Activated CD4-positive, alpha-beta T cell treated with anti-CD3 and anti-CD28 coated beads, Interleukin-2, Interleukin-6, amounts not matched to agents 100 ng/mL and 50 ng/mL, durations not matched to agents 16 hours and 8 hours (primary cell): ENCODE measurements around the gene CPT1B.
A peak's percentile ranks its signal among the peaks of the same experiment; 100 is the strongest.
"Not testable (repeated sequence)": the region's sequence is repeated elsewhere in the genome, so short reads cannot be mapped to it uniquely, and the experiment has no call there.

Experiments
- DNase-seq: peaks from one replicate; pipeline ENCODE4 v3.0.0-alpha.2; 2020

CPT1B gene

GRCh38 chr22:50526108-50526833, 52.0 kb downstream of the CPT1B start:
- DNase-seq, result peak; percentile 92

GRCh38 chr22:50525858-50526107, 52.4 kb downstream of the CPT1B start:
- DNase-seq, result no peak

- peak; percentile 99 for DNase-seq
Observed at GRCh38 chr22:50525104-50525857, 52.9 kb downstream of the CPT1B start, which contains the start of gene SCO2. TSS of gene SCO2 (minus strand) at chr22:50525598. CDS start at chr22:50524411, 1,187 bp downstream.

GRCh38 chr22:50524676-50525103, 53.5 kb downstream of the CPT1B start:
- no peak for DNase-seq

GRCh38 chr22:50523806-50524675, 54.2 kb downstream of the CPT1B start:
- DNase-seq, result no peak

GRCh38 chr22:50523458-50523805, 54.8 kb downstream of the CPT1B start:
- no peak for DNase-seq

- DNase-seq, result no peak
Observed at GRCh38 chr22:50522806-50523438, 55.3 kb downstream of the CPT1B start.

- no peak for DNase-seq
Observed at GRCh38 chr22:50522208-50522805, 55.9 kb downstream of the CPT1B start.

- no peak for DNase-seq
Observed at GRCh38 chr22:50521710-50522109, 56.5 kb downstream of the CPT1B start.

- DNase-seq, result no peak
Observed at GRCh38 chr22:50520826-50521453, 57.3 kb downstream of the CPT1B start.

GRCh38 chr22:50520184-50520583, 58.0 kb downstream of the CPT1B start:
- DNase-seq, result not testable (repeated sequence)

GRCh38 chr22:50519151-50519550, 59.1 kb downstream of the CPT1B start:
- DNase-seq, result no peak
